ENCODE results near the gene TBC1D1. TPM values are rescaled to one million over a fixed set of nuclear protein-coding genes. Genes with fewer than 3 reads are reported as not detected.

TBC1D1 gene
- polyA plus RNA-seq, 1 donor from 2014 or later = 23.2 TPM

- H3K9me2 ChIP-seq (ENCODE audit: insufficient read depth, low read length) = no peaks in the 10 kb centered on the region
- H3K9ac ChIP-seq (ENCODE audit: low read length) = no peak overlapping the region
- H3K27ac ChIP-seq (ENCODE audit: low read length) = no peak overlapping the region
- no peak overlapping the region for H3K4me2 ChIP-seq (ENCODE audit: low read length)
- H3K9me3 ChIP-seq (ENCODE audit: low read length) = no peaks in the 10 kb centered on the region
- H3K36me3 ChIP-seq (ENCODE audit: insufficient read depth, low read length) = no peaks in the 10 kb centered on the region
- H3F3A ChIP-seq (ENCODE audit: insufficient read depth, low read length, poor library complexity, severe bottlenecking) = no peaks in the 10 kb centered on the region
- no peaks in the 10 kb centered on the region for H3K27me3 ChIP-seq (ENCODE audit: insufficient read depth, low read depth, low read length)
- H3K4me3 ChIP-seq (ENCODE audit: low read length) = no peak overlapping the region
- no peak overlapping the region for H2AFZ ChIP-seq (ENCODE audit: low read depth, low read length)
- TF ChIP-seq REST (IDR thresholded peaks at IDR 0.05; ENCODE audit: borderline replicate concordance) (no peak), CTCF (IDR thresholded peaks at IDR 0.05; ENCODE audit: poor library complexity, severe bottlenecking) (no peak), EP300 (conservative IDR thresholded peaks at IDR 0.05; ENCODE audit: poor library complexity, severe bottlenecking) (no peak), TAF1 (IDR thresholded peaks at IDR 0.05; ENCODE audit: low read depth) (no peak), SMC3 (conservative IDR thresholded peaks at IDR 0.05; ENCODE audit: poor library complexity) (no peak), MXI1 (conservative IDR thresholded peaks at IDR 0.05; ENCODE audit: poor library complexity, severe bottlenecking) (no peak), EZH2 (IDR thresholded peaks at IDR 0.05; ENCODE audit: borderline replicate concordance, insufficient read depth, low read length, poor library complexity, severe bottlenecking) (no peak), POLR2AphosphoS5 (IDR thresholded peaks at IDR 0.05) (no peak), RAD21 (conservative IDR thresholded peaks at IDR 0.05) (no peak)
- H4K20me1 ChIP-seq (ENCODE audit: insufficient read depth) = no peaks in the 10 kb centered on the region
- peaks cover 6% of the 10 kb centered on the region for H3K79me2 ChIP-seq (replicated peaks; ENCODE audit: insufficient read depth, low read length)
Observed at GRCh38 chr4:37982736-37983135, 91.9 kb downstream of the TBC1D1 start.

- TF ChIP-seq POLR2AphosphoS5 (IDR thresholded peaks at IDR 0.05) (no peak), MXI1 (conservative IDR thresholded peaks at IDR 0.05; ENCODE audit: poor library complexity, severe bottlenecking) (no peak), SMC3 (conservative IDR thresholded peaks at IDR 0.05; ENCODE audit: poor library complexity) (no peak), TAF1 (IDR thresholded peaks at IDR 0.05; ENCODE audit: low read depth) (no peak), CTCF (IDR thresholded peaks at IDR 0.05; ENCODE audit: poor library complexity, severe bottlenecking) (no peak), EP300 (conservative IDR thresholded peaks at IDR 0.05; ENCODE audit: poor library complexity, severe bottlenecking) (no peak), REST (IDR thresholded peaks at IDR 0.05; ENCODE audit: borderline replicate concordance) (no peak), EZH2 (IDR thresholded peaks at IDR 0.05; ENCODE audit: borderline replicate concordance, insufficient read depth, low read length, poor library complexity, severe bottlenecking) (no peak), RAD21 (conservative IDR thresholded peaks at IDR 0.05) (no peak)
- Histone ChIP-seq H3F3A (ENCODE audit: insufficient read depth, low read length, poor library complexity, severe bottlenecking) (no peaks in the 10 kb centered on the region), H3K27ac (ENCODE audit: low read length) (no peak overlapping the region), H3K79me2 (replicated peaks; ENCODE audit: insufficient read depth, low read length) (peaks cover 6% of the 10 kb centered on the region), H3K9ac (ENCODE audit: low read length) (no peak overlapping the region), H4K20me1 (ENCODE audit: insufficient read depth) (no peaks in the 10 kb centered on the region), H3K9me3 (ENCODE audit: low read length) (no peaks in the 10 kb centered on the region), H3K4me2 (ENCODE audit: low read length) (no peak overlapping the region), H2AFZ (ENCODE audit: low read depth, low read length) (no peak overlapping the region), H3K36me3 (ENCODE audit: insufficient read depth, low read length) (no peaks in the 10 kb centered on the region), H3K27me3 (ENCODE audit: insufficient read depth, low read depth, low read length) (no peaks in the 10 kb centered on the region), H3K9me2 (ENCODE audit: insufficient read depth, low read length) (no peaks in the 10 kb centered on the region), H3K4me3 (ENCODE audit: low read length) (no peak overlapping the region)
Observed at GRCh38 chr4:37983951-37984350, 93.1 kb downstream of the TBC1D1 start.

Data from neural cell (in vitro differentiated cells).